DOHH2 (cell line): ENCODE measurements around the gene KCTD21.

Source experiments
- CTCF ChIP-seq: fragments of 200-600 bp; sonication (generic); IDR thresholded peaks from one replicate; pipeline ENCODE4 v1.5.1; 2014; ENCODE audit warnings: antibody characterized with exemption, mild to moderate bottlenecking, low read depth, low read length; ENCODE audit not compliant: poor library complexity, severe bottlenecking
- EZH2phosphoT487 ChIP-seq: fragments of 200-600 bp; sonication (generic); IDR thresholded peaks from 2 replicates; pipeline ENCODE4 v1.6.1; 2017; ENCODE audit warnings: borderline replicate concordance, mild to moderate bottlenecking, antibody characterized with exemption, low read length, moderate library complexity, mixed read lengths

DNA sequence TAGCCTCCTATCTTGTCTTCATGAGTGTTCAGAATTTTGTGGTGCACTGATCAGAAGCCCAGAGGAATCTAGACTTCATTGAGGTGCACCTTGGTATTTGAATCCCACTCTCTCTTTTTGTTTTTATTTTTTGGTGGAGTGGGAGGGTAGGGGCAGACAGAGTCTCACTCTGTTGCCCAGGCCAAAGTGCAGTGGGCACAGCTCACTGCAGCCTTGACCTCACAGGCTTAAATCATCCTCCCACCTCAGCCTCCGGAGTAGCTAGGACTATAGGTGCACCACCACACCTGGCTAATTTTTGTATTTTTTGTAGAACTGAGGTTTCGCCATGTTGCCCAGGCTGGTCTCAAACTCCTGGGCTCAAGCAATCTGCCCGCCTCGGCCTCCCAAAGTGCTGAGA is 38.1 kb downstream of the KCTD21 start:
- TF ChIP-seq CTCF (no peak), EZH2phosphoT487 (no peak)
